ENCODE results near the gene CYREN. TPM values are rescaled to one million over a fixed set of nuclear protein-coding genes. Genes with fewer than 3 reads are reported as not detected.

CYREN gene
- polyA plus RNA-seq, 2 of the 4 experiments (the other 2 are of a cell fraction), result 59.3 to 70.4 TPM

GRCh38 chr7:135154734-135155133, 15.8 kb downstream of the CYREN start:
- FAIRE-seq (no peak), DNase-seq (ENCODE audit: low read depth in 1 of 2, low spot score in 1 of 2) (no peak), ATAC-seq (no peak)
- TF ChIP-seq HOXA7 (CRISPR knock-in tag; IDR thresholded peaks at IDR 0.05) (no peak), RNF2 (IDR thresholded peaks at IDR 0.05; ENCODE audit: borderline replicate concordance, low read depth) (no peak)
- WGBS (ENCODE audit: missing lambda C conversion rate), result 77% methylated on average over 1 of the region's 1 CpG
- Histone ChIP-seq H3K27ac (no peak overlapping the region), H3K4me3 (no peak overlapping the region), H3K9me3 (peaks cover 32% of the 10 kb centered on the region), H3K4me1 (peaks cover 2% of the 10 kb centered on the region), H3K4me2 (no peak overlapping the region)
- ChIA-PET CTCF (interaction anchor here (1.0 kb wide), 1 partner anchor 247 kb away, joined by 5 read pairs; no protein-coding TSS in a partner anchor), POLR2A (no interaction called here)

- H3K27ac ChIP-seq, result no peak overlapping the region
- no peak overlapping the region for H3K4me2 ChIP-seq
- H3K4me3 ChIP-seq, result no peak overlapping the region
- ChIA-PET POLR2A (no interaction called here), CTCF (no interaction called here)
- TF ChIP-seq ZNF302 (CRISPR knock-in tag; IDR thresholded peaks at IDR 0.05) (no peak), TP53 (CRISPR knock-in tag; IDR thresholded peaks at IDR 0.05) (no peak), CHD2 (IDR thresholded peaks at IDR 0.05; ENCODE audit: low read length, partially characterized antibody) (no peak), EHMT2 (IDR thresholded peaks at IDR 0.05; ENCODE audit: low read depth) (no peak), JUNB (IDR thresholded peaks at IDR 0.05) (no peak), CHD4 (IDR thresholded peaks at IDR 0.05; ENCODE audit: borderline replicate concordance) (no peak), CBX8 (IDR thresholded peaks at IDR 0.05) (no peak), MYC (IDR thresholded peaks at IDR 0.05; ENCODE audit: borderline replicate concordance, low read length) (no peak), CBX2 (IDR thresholded peaks at IDR 0.05; ENCODE audit: borderline replicate concordance, low read depth) (no peak), E2F6 (IDR thresholded peaks at IDR 0.05; ENCODE audit: borderline replicate concordance, low read depth) (no peak), ZSCAN20 (CRISPR knock-in tag; IDR thresholded peaks at IDR 0.05) (no peak), KDM5A (IDR thresholded peaks at IDR 0.05) (no peak), EHF (CRISPR knock-in tag; IDR thresholded peaks at IDR 0.05) (no peak), RNF2 (IDR thresholded peaks at IDR 0.05; ENCODE audit: borderline replicate concordance, low read depth) (no peak), HOXA7 (CRISPR knock-in tag; IDR thresholded peaks at IDR 0.05) (no peak), POLR2A (IDR thresholded peaks at IDR 0.05; ENCODE audit: low read length) (no peak)
- WGBS (ENCODE audit: missing lambda C conversion rate), result 94% methylated on average over 1 of the region's 1 CpG
- DNase-seq (ENCODE audit: low read depth in 1 of 2, low spot score in 1 of 2), result no peak
- H3K4me1 ChIP-seq, result peaks cover 12% of the 10 kb centered on the region
- peaks cover 21% of the 10 kb centered on the region for H3K9me3 ChIP-seq
- FAIRE-seq, result no peak
- no peak for ATAC-seq
Measured at GRCh38 chr7:135152442-135152841, 18.1 kb downstream of the CYREN start.

- H3K4me1 ChIP-seq, result peaks cover 16% of the 10 kb centered on the region
- ATAC-seq (no peak), FAIRE-seq (no peak), DNase-seq (ENCODE audit: low read depth in 1 of 2, low spot score in 1 of 2) (no peak)
- H3K9me3 ChIP-seq, result peaks cover 14% of the 10 kb centered on the region
- CTCF ChIA-PET, result interaction anchor here (0.8 to 2.0 kb wide), 4 partner anchors 9 to 491 kb away, joined by 3 to 5 read pairs (median 4); partner anchors contain the start of gene CYREN
- POLR2A ChIA-PET, result no interaction called here
- H3K4me3 ChIP-seq, result no peak overlapping the region
- no peak for TF ChIP-seq RAD21 (conservative IDR thresholded peaks at IDR 0.05 in 1 of 2, IDR thresholded peaks at IDR 0.05 in 1 of 2)
- no peak for TF ChIP-seq CBX2 (IDR thresholded peaks at IDR 0.05; ENCODE audit: borderline replicate concordance, low read depth)
- no peak for TF ChIP-seq TFCP2L1 (CRISPR knock-in tag; IDR thresholded peaks at IDR 0.05)
- no peak for TF ChIP-seq FOXS1 (CRISPR knock-in tag; IDR thresholded peaks at IDR 0.05)
- TF ChIP-seq TP53 (CRISPR knock-in tag; IDR thresholded peaks at IDR 0.05), result no peak
- TF ChIP-seq ATOH8 (CRISPR knock-in tag; IDR thresholded peaks at IDR 0.05; ENCODE audit: low read depth), result no peak
- no peak for TF ChIP-seq USF2 (IDR thresholded peaks at IDR 0.05)
- no peak for TF ChIP-seq EHMT2 (IDR thresholded peaks at IDR 0.05; ENCODE audit: low read depth)
- TF ChIP-seq ELK1 (IDR thresholded peaks at IDR 0.05; ENCODE audit: low read depth, low read length), result no peak
- TF ChIP-seq PBX3 (IDR thresholded peaks at IDR 0.05), result no peak
- TF ChIP-seq KDM1A (IDR thresholded peaks at IDR 0.05; ENCODE audit: low read depth), result no peak
- no peak for TF ChIP-seq RNF2 (IDR thresholded peaks at IDR 0.05; ENCODE audit: borderline replicate concordance, low read depth)
- TF ChIP-seq CEBPB (IDR thresholded peaks at IDR 0.05), result no peak
- no peak for TF ChIP-seq KDM5A (IDR thresholded peaks at IDR 0.05)
- no peak overlapping the region for H3K4me2 ChIP-seq
- WGBS (ENCODE audit: missing lambda C conversion rate), result 75% methylated on average over 6 of the region's 6 CpGs
- H3K27ac ChIP-seq, result no peak overlapping the region
Measured at GRCh38 chr7:135151533-135151932, 19.0 kb downstream of the CYREN start.

Data from A549 (cell line).